GM12873 (cell line): ENCODE data around the gene COQ4.

Source experiments
- TF ChIP-seq, protein P1 (sequence below): IDR thresholded peaks from 2 replicates; pipeline ENCODE4 v1.5.1; 2012; ENCODE audit warnings: low read depth, mild to moderate bottlenecking, moderate library complexity, low read length, control low read depth; ENCODE audit not compliant: insufficient read depth; ENCODE audit errors: missing control alignments

COQ4 gene

DNA sequence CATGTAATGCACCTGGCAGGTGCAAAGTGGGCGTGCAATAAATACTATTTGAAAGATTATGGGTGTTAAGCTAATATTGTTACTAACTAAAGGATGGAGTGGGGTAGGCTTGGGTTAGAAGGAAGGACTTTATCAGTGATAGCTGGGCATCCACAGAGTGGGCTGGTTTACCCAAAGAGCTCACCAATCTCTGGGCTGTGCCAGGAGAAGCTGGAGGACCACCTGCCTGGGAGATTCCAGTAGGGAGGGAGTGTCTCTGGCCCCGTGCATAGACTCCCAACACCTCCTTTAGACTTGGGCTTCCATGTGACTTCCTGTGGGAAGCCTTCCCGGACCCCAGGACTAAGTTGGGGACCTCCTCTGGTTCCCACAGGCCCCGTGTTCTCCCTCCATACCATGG is 42.9 kb downstream of the COQ4 start:
- TF ChIP-seq, protein P1, sequence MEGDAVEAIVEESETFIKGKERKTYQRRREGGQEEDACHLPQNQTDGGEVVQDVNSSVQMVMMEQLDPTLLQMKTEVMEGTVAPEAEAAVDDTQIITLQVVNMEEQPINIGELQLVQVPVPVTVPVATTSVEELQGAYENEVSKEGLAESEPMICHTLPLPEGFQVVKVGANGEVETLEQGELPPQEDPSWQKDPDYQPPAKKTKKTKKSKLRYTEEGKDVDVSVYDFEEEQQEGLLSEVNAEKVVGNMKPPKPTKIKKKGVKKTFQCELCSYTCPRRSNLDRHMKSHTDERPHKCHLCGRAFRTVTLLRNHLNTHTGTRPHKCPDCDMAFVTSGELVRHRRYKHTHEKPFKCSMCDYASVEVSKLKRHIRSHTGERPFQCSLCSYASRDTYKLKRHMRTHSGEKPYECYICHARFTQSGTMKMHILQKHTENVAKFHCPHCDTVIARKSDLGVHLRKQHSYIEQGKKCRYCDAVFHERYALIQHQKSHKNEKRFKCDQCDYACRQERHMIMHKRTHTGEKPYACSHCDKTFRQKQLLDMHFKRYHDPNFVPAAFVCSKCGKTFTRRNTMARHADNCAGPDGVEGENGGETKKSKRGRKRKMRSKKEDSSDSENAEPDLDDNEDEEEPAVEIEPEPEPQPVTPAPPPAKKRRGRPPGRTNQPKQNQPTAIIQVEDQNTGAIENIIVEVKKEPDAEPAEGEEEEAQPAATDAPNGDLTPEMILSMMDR, result no peak

DNA sequence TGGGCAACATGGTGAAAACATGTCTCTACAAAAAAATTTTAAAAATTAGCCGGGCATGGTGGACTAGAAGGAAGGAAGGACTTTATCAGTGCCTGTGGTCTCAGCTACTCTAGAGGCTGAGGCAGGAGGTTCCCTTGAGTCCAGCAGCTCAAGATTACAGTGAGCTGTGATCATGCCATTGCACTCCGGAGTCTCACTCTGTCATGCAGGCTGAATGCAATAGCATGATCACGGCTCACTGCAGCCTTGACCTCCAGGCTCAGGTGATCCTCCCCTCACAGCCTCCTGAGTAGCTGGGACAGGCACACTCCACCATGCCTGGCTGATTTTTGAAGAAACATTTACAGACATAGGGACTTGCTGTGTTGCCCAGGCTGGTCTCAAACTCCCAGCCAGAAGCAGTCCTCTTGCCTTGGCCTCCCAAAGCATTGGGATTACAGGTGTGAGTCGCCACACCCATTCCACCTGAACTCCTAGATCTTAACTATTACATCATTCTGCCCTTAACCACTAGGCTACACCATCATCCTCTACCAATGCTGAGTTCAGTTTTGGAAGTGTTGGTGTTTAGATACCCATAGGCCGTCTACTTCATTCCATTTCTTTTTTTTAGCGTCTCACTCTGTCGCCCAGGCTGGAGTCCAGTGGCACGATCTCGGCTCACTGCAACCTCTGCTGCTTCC is 46.5 kb downstream of the COQ4 start:
- TF ChIP-seq, protein P1, result no peak

DNA sequence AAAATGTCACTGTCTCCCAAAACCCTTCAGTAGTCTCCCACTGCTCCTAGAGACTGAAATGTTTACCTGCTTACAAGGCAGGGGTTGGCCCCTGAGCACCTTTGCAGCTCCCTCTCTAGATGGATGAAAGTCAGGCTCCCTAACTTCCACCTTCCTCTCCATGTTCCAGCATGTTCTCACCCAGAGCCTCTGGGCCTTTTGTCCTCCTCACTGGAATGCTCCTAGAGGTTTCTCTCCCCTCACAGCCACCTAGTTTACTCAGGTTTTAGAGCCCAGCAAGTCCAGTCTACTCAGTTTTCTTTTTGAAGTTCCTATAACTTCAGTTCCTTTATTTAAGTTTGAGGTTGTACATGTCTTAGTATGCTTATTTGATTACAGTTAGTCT is 47.7 kb downstream of the COQ4 start:
- TF ChIP-seq, protein P1, result no peak

DNA sequence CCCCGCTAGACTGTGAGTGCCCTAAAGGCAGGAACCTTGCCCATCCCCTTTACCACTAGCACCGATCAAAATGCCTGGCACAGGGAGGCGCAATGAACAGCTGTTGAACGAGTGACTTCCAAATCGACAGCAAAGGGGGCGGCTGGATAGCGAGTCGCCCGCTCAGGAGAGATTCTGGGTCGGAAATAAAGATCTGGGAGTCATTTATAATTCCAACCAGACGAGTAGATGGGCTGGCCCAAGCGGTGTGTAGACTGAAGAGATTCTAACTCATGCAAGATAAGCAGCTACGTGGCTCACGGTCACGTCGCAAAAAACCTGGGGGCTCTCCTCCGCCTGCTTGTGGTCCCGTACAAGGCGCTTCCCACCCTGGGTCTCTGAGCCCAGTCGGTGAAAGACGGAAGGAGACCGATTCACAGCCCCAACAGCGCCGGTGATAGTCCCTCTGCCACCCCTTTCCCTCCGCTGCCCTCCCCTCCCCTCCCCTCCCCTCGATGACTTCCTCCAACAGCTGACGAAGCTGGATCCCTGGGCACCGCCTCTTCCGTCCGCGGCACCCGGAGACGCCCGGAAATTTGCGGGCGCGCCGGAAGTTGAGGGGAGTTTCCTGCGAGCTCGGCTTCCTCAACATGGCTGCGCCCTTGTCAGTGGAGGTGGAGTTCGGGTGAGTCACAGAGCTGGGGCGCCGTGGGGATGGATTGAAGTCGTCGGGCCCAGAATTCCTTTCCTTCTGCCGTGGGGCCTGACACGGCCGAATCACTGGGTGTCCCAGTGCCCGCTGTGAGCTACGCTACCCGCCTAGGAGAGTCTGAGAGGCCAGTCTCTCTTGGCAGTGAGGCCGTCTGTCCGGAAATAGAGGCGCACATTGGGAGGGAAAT is 48.4 kb downstream of the COQ4 start, which contains the start of gene URM1:
Gene URM1 (plus strand): TSS at position 623 of the 878 bp plus-strand sequence. CDS start 7 bp downstream, at position 630.
- TF ChIP-seq, protein P1, result no peak

DNA sequence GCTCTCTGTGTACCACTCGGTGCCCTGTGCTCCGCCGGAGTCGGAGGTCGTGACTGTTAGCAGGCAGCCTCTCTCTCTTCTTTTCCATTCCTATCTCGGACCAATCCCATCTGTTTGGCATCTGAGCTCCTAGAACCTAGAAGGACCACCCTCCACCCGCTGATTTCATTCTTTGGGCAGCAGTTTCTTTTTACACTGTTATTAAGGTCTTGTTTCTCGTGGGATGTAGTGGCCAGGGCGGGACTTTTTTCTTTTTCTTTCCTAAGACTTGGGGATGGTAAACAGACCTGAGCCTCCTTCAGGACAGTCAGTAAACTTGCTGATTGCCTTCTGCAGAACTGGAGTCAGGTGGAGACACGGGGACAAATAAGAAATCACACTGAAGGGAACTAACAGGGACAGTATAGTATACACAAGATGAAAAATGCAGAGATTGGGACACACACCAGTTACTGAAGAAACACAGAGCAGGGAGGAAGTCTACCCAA is 49.0 kb downstream of the COQ4 start:
- TF ChIP-seq, protein P1, result no peak

DNA sequence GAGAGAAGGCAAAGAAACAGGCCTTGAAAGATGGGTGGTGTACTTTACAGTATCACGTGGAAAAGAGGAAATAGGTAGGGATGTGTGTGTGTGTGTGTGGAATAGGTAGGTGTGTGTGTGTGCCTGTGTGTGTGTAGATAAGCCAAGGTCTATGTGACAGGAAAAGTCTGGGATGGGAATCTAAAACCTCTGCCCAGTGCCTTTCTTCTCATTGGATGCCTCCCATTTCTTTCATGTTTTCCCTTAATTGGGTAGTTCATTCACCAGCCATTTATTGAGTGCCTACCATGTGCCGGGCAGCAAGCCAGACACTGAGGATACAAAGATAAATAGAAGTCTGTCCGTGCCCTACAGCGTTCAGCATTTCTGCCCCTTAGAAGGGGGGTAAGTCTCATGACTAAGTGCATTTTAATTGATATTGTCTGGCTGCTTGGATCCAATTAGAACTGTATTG is 49.6 kb downstream of the COQ4 start:
- TF ChIP-seq, protein P1, result no peak

DNA sequence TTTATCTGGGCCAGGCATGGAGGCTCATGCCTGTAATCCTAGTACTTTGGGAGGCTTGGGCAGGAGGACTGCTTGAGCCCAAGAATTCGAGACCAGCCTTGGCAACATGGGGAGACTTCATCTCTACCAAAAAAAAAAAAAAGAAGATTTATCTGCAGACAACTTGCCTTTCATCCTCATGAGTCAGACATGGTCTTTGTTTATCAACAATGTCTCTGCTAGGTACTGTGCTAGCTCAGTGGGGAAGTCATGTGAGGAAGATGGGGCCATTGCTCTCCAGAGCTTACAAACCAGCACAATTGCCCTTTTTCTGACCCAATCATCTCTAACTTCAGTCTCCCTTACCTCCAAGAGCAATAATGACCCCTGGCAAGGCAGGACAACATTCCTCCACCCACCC is 50.1 kb downstream of the COQ4 start:
- TF ChIP-seq, protein P1, result no peak
